Measurements from ENCODE around the gene KIF2A. TPM values are rescaled to one million over a fixed set of nuclear protein-coding genes. Genes with fewer than 3 reads are reported as not detected.

Gene KIF2A
- total RNA-seq, 1 experiment from 2014 or later = 42.9 TPM

GRCh38 chr5:62327138-62328053 lies 21.4 kb downstream of the KIF2A start:
- no peak for ATAC-seq

GRCh38 chr5:62328772-62329491 lies 22.9 kb downstream of the KIF2A start:
- ChIA-PET POLR2A (interaction anchor here (1.2 kb wide), 1 partner anchor 23 kb away, joined by 3 read pairs; the partner anchor contains the start of gene KIF2A), CTCF (interaction anchor here (0.7 kb wide), 1 partner anchor 11 kb away, joined by 3 read pairs; no protein-coding TSS in a partner anchor), RAD21 (ENCODE audit: low non-redundant PET in 1 of 2, low total read pairs in 2 of 2, uncharacterized antibody in 2 of 2, unreplicated experiment in 2 of 2) (no interaction called here)
- no peak for ATAC-seq
- no peaks in the 10 kb centered on the region for H3K4me1 ChIP-seq (ENCODE audit: control insufficient read depth in 1 of 2, insufficient read depth in 2 of 2, low read length in 2 of 2)
- H3K4me2 ChIP-seq (ENCODE audit: low read length) = no peak overlapping the region
- H3K4me3 ChIP-seq (replicated peaks in 1 of 2; ENCODE audit: low read depth in 1 of 2, low read length in 2 of 2) = no peak overlapping the region
- no peak overlapping the region for H2AFZ ChIP-seq (ENCODE audit: low read depth, low read length, poor library complexity, severe bottlenecking)
- no peaks in the 10 kb centered on the region for H4K20me1 ChIP-seq (ENCODE audit: insufficient read depth)
- H3K9ac ChIP-seq (ENCODE audit: low read length) = no peak overlapping the region
- no peak for DNase-seq (ENCODE audit: low read depth, low spot score)
- no peaks in the 10 kb centered on the region for H3K9me2 ChIP-seq (ENCODE audit: insufficient read depth)
- no peaks in the 10 kb centered on the region for H3K27me3 ChIP-seq (ENCODE audit: insufficient read depth, low read length)
- intact Hi-C loops (cut with micrococcal nuclease) = no loop called here
- no peaks in the 10 kb centered on the region for H3K9me3 ChIP-seq (ENCODE audit: control insufficient read depth in 1 of 2, insufficient read depth in 1 of 2, low read depth in 1 of 2, low read length in 2 of 2)
- peaks cover 75% of the 10 kb centered on the region for H3K79me2 ChIP-seq (ENCODE audit: insufficient read depth, low read length)
- no peaks in the 10 kb centered on the region for H3K36me3 ChIP-seq (ENCODE audit: control insufficient read depth in 1 of 2, insufficient read depth in 2 of 2, low read length in 2 of 2)
- H3K27ac ChIP-seq (ENCODE audit: low read depth, low read length) = no peak overlapping the region
- no TSS peak for BruUV-seq (replicated peaks)
- TF ChIP-seq EGR1 (IDR thresholded peaks at IDR 0.05; ENCODE audit: low read depth) (no peak), EZH2 (IDR thresholded peaks at IDR 0.05) (no peak)
- TF ChIP-seq, protein P1, sequence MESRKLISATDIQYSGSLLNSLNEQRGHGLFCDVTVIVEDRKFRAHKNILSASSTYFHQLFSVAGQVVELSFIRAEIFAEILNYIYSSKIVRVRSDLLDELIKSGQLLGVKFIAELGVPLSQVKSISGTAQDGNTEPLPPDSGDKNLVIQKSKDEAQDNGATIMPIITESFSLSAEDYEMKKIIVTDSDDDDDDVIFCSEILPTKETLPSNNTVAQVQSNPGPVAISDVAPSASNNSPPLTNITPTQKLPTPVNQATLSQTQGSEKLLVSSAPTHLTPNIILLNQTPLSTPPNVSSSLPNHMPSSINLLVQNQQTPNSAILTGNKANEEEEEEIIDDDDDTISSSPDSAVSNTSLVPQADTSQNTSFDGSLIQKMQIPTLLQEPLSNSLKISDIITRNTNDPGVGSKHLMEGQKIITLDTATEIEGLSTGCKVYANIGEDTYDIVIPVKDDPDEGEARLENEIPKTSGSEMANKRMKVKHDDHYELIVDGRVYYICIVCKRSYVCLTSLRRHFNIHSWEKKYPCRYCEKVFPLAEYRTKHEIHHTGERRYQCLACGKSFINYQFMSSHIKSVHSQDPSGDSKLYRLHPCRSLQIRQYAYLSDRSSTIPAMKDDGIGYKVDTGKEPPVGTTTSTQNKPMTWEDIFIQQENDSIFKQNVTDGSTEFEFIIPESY (IDR thresholded peaks at IDR 0.05; ENCODE audit: extremely low read depth, insufficient replicate concordance, low read length) = no peak

More at GRCh38 chr5:62327138-62328053, 21.4 kb downstream of the KIF2A start:
- H3K4me2 ChIP-seq (ENCODE audit: low read length) = no peak overlapping the region
- RAD21 ChIA-PET (ENCODE audit: low non-redundant PET in 1 of 2, low total read pairs in 2 of 2, uncharacterized antibody in 2 of 2, unreplicated experiment in 2 of 2) = no interaction called here
- H3K36me3 ChIP-seq (ENCODE audit: control insufficient read depth in 1 of 2, insufficient read depth in 2 of 2, low read length in 2 of 2) = no peaks in the 10 kb centered on the region
- CTCF ChIA-PET = no interaction called here
- no peak overlapping the region for H3K4me3 ChIP-seq (replicated peaks in 1 of 2; ENCODE audit: low read depth in 1 of 2, low read length in 2 of 2)
- no peak overlapping the region for H2AFZ ChIP-seq (ENCODE audit: low read depth, low read length, poor library complexity, severe bottlenecking)
- H3K27ac ChIP-seq (ENCODE audit: low read depth, low read length) = no peak overlapping the region
- H3K9ac ChIP-seq (ENCODE audit: low read length) = no peak overlapping the region
- no peak for DNase-seq (ENCODE audit: low read depth, low spot score)
- TF ChIP-seq ZFX (IDR thresholded peaks at IDR 0.05) (no peak), CBX3 (IDR thresholded peaks at IDR 0.05; ENCODE audit: low read depth) (no peak)
- H3K79me2 ChIP-seq (ENCODE audit: insufficient read depth, low read length) = peaks cover 69% of the 10 kb centered on the region
- H3K27me3 ChIP-seq (ENCODE audit: insufficient read depth, low read length) = no peaks in the 10 kb centered on the region
- H3K9me3 ChIP-seq (ENCODE audit: control insufficient read depth in 1 of 2, insufficient read depth in 1 of 2, low read depth in 1 of 2, low read length in 2 of 2) = no peaks in the 10 kb centered on the region
- POLR2A ChIA-PET = no interaction called here
- H3K4me1 ChIP-seq (ENCODE audit: control insufficient read depth in 1 of 2, insufficient read depth in 2 of 2, low read length in 2 of 2) = no peaks in the 10 kb centered on the region
- no peaks in the 10 kb centered on the region for H3K9me2 ChIP-seq (ENCODE audit: insufficient read depth)
- no peaks in the 10 kb centered on the region for H4K20me1 ChIP-seq (ENCODE audit: insufficient read depth)
- intact Hi-C loops (cut with micrococcal nuclease) = no loop called here
- no TSS peak for BruUV-seq (replicated peaks)

All from HCT116 (cell line).